ENCODE data around the gene KLF4. TPM values are rescaled to one million over a fixed set of nuclear protein-coding genes. Genes with fewer than 3 reads are reported as not detected.
A peak's percentile ranks its signal among the peaks of the same experiment; 100 is the strongest.

KLF4 gene
- total RNA-seq, 2 donors from 2014 or later: 481 to 507 TPM

GRCh38 chr9:107465467-107466451 lies 23.8 kb downstream of the KLF4 start:
- DNase-seq: peak; percentile 53 to 76
- ATAC-seq: peak; percentile 99
- intact Hi-C loops (cut with DNase I, micrococcal nuclease): loop anchor here in 1 of 2 donors (5.0 to 10.0 kb wide), 3 partner anchors 819 to 1299 kb away; no protein-coding TSS in a partner anchor

GRCh38 chr9:107464516-107464915 lies 25.1 kb downstream of the KLF4 start:
- intact Hi-C loops (cut with DNase I, micrococcal nuclease): loop anchor here in 1 of 2 donors (10.0 kb wide), 2 partner anchors 820 to 1300 kb away; no protein-coding TSS in a partner anchor
- ATAC-seq: no peak
- DNase-seq: no peak

DNA sequence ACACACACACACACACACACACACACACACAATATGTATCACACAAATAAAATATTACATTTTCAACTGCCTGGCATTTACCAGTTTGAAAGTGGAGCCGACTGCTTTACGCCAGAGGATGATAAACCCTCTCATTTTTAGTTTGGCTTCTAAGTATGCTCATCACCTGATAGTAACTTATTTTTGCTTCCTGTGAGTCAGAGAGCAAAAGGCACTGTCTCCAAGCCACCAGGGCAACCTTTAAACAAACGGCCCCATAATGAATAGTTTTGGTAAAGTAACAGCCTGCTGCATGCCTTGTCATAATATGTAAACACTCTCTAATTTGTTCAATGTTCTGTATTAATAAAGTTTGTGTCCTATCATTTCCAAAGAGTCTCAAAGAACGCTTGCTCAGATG lies 26.9 kb downstream of the KLF4 start:
- no peak for ATAC-seq
- intact Hi-C loops (cut with DNase I, micrococcal nuclease): loop anchor here in 1 of 2 donors (10.0 kb wide), 2 partner anchors 822 to 1302 kb away; no protein-coding TSS in a partner anchor
- DNase-seq: no peak

DNA sequence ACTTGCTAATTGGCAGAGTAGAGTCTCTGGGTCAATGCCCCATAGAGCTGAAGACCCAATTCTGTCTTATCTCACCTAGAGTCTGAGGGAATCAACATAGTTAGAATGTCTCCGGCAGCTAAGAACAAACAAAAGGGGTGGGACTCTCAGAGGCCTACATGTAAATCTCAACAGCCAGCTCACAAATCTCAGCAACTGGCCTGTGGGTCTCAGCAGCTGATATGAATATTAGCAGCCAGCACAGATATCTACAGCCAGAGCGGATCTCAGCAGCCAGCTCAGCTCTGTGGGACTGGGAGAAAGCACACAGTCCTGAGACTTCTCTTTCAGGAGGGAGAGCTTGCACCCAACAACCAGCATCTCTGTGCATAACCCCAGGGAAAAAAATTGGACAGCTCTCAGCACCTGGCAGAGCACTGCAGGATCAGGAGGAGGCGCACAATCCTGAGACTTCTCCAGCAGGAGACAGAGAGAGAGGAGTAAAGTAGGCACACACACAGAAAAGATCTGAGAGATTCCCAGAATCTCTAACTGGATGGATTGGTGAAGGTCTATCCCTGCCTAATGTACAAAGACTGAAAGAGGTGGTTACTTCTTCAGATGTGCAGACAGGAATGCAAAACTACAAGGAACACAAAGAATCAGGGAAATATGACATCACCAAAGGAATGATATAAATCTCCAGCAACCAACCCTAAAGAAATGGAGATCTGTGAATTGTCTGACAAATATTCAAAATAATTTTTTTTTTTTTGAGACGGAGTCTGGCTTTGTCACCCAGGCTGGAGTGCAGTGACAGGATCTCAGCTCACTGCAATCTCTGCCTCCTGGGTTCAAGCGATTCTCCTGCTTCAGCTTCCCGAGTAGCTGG lies 29.2 kb downstream of the KLF4 start:
- DNase-seq (no peak), ATAC-seq (no peak)
- intact Hi-C loops (cut with DNase I, micrococcal nuclease): loop anchor here in 1 of 2 donors (10.0 kb wide), 2 partner anchors 824 to 1304 kb away; no protein-coding TSS in a partner anchor

- ATAC-seq (peak; percentile 41), DNase-seq (no peak)
- intact Hi-C loops (cut with DNase I, micrococcal nuclease): no loop called here
Measured at GRCh38 chr9:107455425-107456135, 34.0 kb downstream of the KLF4 start.

GRCh38 chr9:107453479-107453878 lies 36.1 kb downstream of the KLF4 start:
- no peak for DNase-seq
- no peak for ATAC-seq
- intact Hi-C loops (cut with DNase I, micrococcal nuclease): no loop called here

DNA sequence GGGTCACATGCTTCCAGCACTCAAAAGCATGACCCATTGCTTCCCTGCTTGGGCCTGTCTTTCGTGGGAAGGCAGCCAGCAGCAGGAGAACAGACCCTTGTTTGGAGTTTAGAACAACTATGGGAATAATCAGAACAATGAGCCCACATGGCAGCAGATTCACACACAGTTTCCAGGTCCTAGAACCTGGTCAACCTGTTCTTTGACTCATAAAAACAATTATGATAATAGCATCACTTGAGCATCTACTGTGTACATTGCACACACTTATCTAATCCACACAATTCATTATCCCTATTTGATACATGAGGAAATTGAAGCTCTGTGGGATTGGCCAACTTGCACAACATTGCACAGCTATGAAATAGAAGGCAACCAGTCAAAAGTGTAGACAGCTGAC lies 41.7 kb downstream of the KLF4 start:
- ATAC-seq (peak; percentile 40), DNase-seq (no peak)
- intact Hi-C loops (cut with DNase I, micrococcal nuclease): no loop called here

DNA sequence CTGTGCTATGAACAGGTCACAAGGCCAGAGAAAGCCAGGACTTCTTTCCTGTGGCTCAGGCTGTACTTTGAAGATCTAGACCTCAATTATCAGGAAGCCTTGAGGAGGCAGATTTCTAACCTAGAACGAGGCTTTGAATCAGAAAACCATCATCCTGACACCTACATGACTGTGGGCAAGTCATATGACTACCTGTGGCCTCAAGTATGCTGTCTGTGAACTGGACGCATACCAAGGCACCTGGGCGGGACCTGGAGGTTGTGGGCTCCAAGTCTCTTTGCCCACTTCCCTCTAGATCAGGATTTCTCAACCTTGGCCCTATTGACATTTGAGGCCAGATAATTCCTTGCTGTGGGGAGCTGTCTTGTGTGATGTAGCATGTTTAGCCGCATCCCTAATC lies 42.5 kb downstream of the KLF4 start:
- no peak for ATAC-seq
- DNase-seq: no peak
- intact Hi-C loops (cut with DNase I, micrococcal nuclease): no loop called here

DNA sequence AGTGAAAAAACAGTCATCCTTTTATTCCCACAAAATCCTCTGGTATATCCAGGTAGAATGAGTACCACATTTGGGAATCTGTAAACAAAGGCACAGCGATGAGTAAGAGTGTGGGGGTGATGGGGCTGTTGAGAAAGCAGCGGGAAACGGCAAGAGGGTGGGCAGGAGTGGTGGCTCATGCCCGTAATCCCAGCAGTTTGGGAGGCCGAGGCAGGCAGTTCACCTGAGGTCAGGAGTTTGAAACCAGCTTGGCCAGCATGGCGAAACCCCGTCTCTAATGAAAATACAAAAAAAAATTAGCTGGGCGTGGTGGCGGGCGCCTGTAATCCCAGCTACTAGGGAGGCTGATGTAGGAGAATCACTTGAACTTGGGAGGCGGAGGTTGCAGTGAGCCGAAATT lies 43.1 kb downstream of the KLF4 start:
- intact Hi-C loops (cut with DNase I, micrococcal nuclease): no loop called here
- DNase-seq: no peak

GRCh38 chr9:107443786-107444185 lies 45.8 kb downstream of the KLF4 start:
- ATAC-seq (no peak), DNase-seq (no peak)
- intact Hi-C loops (cut with DNase I, micrococcal nuclease): no loop called here

More for the DNA sequence above, 43.1 kb downstream of the KLF4 start:
- no peak for ATAC-seq

GRCh38 chr9:107439991-107440456 lies 49.5 kb downstream of the KLF4 start:
- ATAC-seq (peak; percentile 34), DNase-seq (no peak)
- intact Hi-C loops (cut with DNase I, micrococcal nuclease): no loop called here

DNA sequence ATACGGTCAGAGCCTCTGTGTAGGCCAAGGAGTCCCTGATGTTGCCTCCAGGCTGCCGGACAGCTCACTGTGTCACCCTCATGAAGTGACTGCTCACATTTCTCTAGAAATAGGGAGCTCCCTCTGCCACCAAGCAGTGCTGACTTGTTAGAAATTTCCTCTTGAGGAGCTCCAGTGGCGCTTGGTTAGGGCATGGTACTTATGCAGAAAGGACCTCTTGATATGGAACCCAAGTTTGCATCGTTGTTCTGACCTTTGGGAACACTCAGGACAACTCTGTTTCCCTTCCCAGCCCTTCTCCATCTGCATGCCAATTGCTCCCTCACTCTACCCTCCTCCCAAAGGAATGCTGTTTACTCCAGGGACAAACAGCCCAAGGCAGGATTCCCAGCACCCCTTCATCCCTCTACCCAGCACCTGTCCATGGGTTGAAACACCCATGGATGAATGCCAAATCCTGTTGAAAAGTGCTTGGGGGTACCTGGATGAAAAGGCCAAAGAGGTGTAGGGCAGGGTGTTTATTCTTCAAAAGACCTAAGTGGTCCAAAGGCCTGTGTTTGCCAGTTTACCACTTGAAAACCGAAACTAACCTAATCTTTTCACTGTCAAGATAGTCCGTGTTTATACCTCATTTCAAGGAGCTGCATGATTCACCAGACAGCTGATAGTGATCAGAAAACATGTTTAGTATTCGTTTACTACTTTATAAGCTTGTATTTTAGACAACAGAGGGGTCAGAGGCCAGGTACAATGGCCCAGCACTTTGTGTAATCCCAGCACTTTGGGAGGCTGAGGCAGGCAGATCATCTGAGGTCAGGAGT lies 51.1 kb downstream of the KLF4 start:
- ATAC-seq (no peak), DNase-seq (no peak)
- intact Hi-C loops (cut with DNase I, micrococcal nuclease): no loop called here

DNA sequence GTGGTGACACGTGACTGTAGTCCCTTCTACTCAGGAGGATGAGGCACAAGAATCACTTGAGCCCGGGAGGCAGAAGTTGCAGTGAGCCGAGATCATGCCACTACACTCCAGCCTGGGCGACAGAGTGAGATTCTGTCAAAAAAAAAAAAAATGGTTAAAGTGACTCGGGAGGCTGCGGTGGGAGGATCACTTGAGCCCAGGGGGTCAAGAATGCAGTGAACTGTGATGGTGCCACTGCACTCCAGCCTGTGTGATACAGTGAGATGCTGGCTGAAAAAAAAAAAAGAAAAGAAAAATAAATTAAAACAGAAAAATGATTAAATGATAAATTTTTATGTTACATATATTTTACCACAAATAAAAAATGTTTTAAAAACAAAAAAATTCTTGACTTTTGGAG lies 51.9 kb downstream of the KLF4 start:
- intact Hi-C loops (cut with DNase I, micrococcal nuclease): no loop called here
- no peak for ATAC-seq
- DNase-seq: no peak

- intact Hi-C loops (cut with DNase I, micrococcal nuclease): no loop called here
- DNase-seq (no peak), ATAC-seq (no peak)
Measured at GRCh38 chr9:107435415-107435814, 54.2 kb downstream of the KLF4 start.
